Activated CD4-positive, alpha-beta memory T cell treated with anti-CD3 and anti-CD28 coated beads, Interleukin-2, amount 10 ng/mL, durations not matched to agents 7 days and 5 days (primary cell): ENCODE measurements around the gene ASRGL1. TPM values are rescaled to one million over a fixed set of nuclear protein-coding genes. Genes with fewer than 3 reads are reported as not detected.
"Not testable (repeated sequence)": the region's sequence is repeated elsewhere in the genome, so short reads cannot be mapped to it uniquely, and the experiment has no call there.

ENCODE experiments used
- CTCF ChIA-PET: fragments of 350-600 bp; sonication (Branson Sonifier 250); formaldehyde crosslinking; loops from one replicate; lab custom pipeline; 2021; ENCODE audit warnings: antibody characterized with exemption, inconsistent platforms; lab: Charles Lee
- POLR2A ChIA-PET: fragments of 350-600 bp; sonication (Branson Sonifier 250); formaldehyde crosslinking; loops from one replicate; lab custom pipeline; 2021; ENCODE audit warnings: antibody characterized with exemption; lab: Charles Lee
- DNase-seq: peaks from one replicate; pipeline ENCODE4 v3.0.0-alpha.2; 2020
- H3K27ac Mint-ChIP-seq: one replicate; pipeline ENCODE4 v1.8.0; 2021; ENCODE audit warnings: mild to moderate bottlenecking, mixed read lengths
- H3K27me3 Mint-ChIP-seq: one replicate; pipeline ENCODE4 v1.8.0; 2021; ENCODE audit warnings: mixed read lengths
- H3K36me3 Mint-ChIP-seq: one replicate; pipeline ENCODE4 v1.8.0; 2021; ENCODE audit warnings: low read depth, mixed read lengths
- H3K4me1 Mint-ChIP-seq: one replicate; pipeline ENCODE4 v1.8.0; 2021; ENCODE audit warnings: mixed read lengths
- H3K4me3 Mint-ChIP-seq: one replicate; pipeline ENCODE4 v1.8.0; 2021; ENCODE audit warnings: mild to moderate bottlenecking, mixed read lengths
- H3K9me3 Mint-ChIP-seq: one replicate; pipeline ENCODE4 v1.8.0; 2021; ENCODE audit warnings: mixed read lengths
- total RNA-seq, 2 experiments: library from RNA; stranded (reverse); gene quantifications; one replicate each; pipeline ENCODE4 v1.2.3, GENCODE V29; 2021

ASRGL1 gene
- total RNA-seq, result 1 to 10 TPM; 6.2 to 6.5 TPM

GRCh38 chr11:62337303-62338181 is at the start of gene ASRGL1:
Gene ASRGL1, plus strand, starts transcription at chr11:62337448. Its CDS starts 530 bp downstream, at chr11:62337978.
- peaks cover 56% of the 10 kb centered on the region for H3K27me3 Mint-ChIP-seq
- no peaks in the 10 kb centered on the region for H3K36me3 Mint-ChIP-seq
- peaks cover 13% of the 10 kb centered on the region for H3K4me1 Mint-ChIP-seq
- POLR2A ChIA-PET, result interaction anchor here (0.7 to 1.5 kb wide), 3 partner anchors 216 to 504 kb away, joined by 3 read pairs; partner anchors contain the start of genes C11orf98 and CSKMT
- H3K27ac Mint-ChIP-seq, result no peak within 1 kb of the TSS
- H3K4me3 Mint-ChIP-seq, result peak within 1 kb of the TSS; percentile 79
- CTCF ChIA-PET, result interaction anchor here (0.7 to 2.4 kb wide), 10 partner anchors 10 to 545 kb away, joined by 3 to 9 read pairs (median 4); partner anchors contain the start of genes FEN1 and TMEM258
- no peaks in the 10 kb centered on the region for H3K9me3 Mint-ChIP-seq
- DNase-seq, result peak; percentile 78

GRCh38 chr11:62295504-62295903 is 41.7 kb upstream of the ASRGL1 start:
- ChIA-PET POLR2A (no interaction called here), CTCF (no interaction called here)
- peak; percentile 34 for DNase-seq
- Mint-ChIP-seq H3K36me3 (no peaks in the 10 kb centered on the region), H3K4me3 (no peak overlapping the region), H3K27me3 (peaks cover 11% of the 10 kb centered on the region), H3K9me3 (no peaks in the 10 kb centered on the region), H3K27ac (no peak overlapping the region), H3K4me1 (no peaks in the 10 kb centered on the region)

- no peaks in the 10 kb centered on the region for H3K36me3 Mint-ChIP-seq
- H3K4me1 Mint-ChIP-seq, result no peaks in the 10 kb centered on the region
- ChIA-PET CTCF (no interaction called here), POLR2A (no interaction called here)
- H3K27me3 Mint-ChIP-seq, result peaks cover 20% of the 10 kb centered on the region
- H3K9me3 Mint-ChIP-seq, result no peaks in the 10 kb centered on the region
- no peak for DNase-seq
- H3K27ac Mint-ChIP-seq, result no peak within 1 kb of the TSS
- H3K4me3 Mint-ChIP-seq, result no peak within 1 kb of the TSS
Observed at GRCh38 chr11:62298975-62299374, 38.3 kb upstream of the ASRGL1 start, which contains the start of gene SCGB1D4. Gene SCGB1D4, minus strand, starts transcription at chr11:62299075. Its CDS starts 65 bp downstream, at chr11:62299010.

- Mint-ChIP-seq H3K9me3 (no peaks in the 10 kb centered on the region), H3K4me1 (peaks cover 3% of the 10 kb centered on the region), H3K4me3 (no peak overlapping the region), H3K27ac (no peak overlapping the region), H3K36me3 (no peaks in the 10 kb centered on the region), H3K27me3 (peaks cover 33% of the 10 kb centered on the region)
- ChIA-PET POLR2A (no interaction called here), CTCF (no interaction called here)
- DNase-seq, result no peak
Observed at GRCh38 chr11:62306227-62306626, 31.0 kb upstream of the ASRGL1 start.

DNA sequence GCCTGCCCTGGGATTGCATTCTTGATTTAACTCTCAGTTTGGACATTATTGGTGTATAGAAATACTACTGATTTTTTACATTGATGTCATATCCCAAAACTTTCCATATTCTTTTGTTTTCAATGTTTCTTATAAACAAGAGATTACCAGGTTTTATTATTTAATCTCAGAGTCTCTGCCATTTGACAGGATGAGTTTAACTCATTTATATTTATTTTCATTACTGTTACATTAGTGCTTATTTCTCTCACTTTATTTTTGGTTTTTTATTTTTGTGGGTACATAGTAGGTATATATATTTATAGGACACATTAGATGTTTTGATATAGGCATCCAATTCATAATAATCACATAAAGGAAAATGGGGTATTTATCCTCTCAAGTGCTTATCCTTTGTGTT is 29.3 kb upstream of the ASRGL1 start:
- POLR2A ChIA-PET, result no interaction called here
- no peak overlapping the region for H3K27ac Mint-ChIP-seq
- H3K4me1 Mint-ChIP-seq, result peaks cover 9% of the 10 kb centered on the region
- peaks cover 36% of the 10 kb centered on the region for H3K27me3 Mint-ChIP-seq
- CTCF ChIA-PET, result no interaction called here
- DNase-seq, result no peak
- H3K4me3 Mint-ChIP-seq, result no peak overlapping the region
- H3K9me3 Mint-ChIP-seq, result no peaks in the 10 kb centered on the region
- H3K36me3 Mint-ChIP-seq, result no peaks in the 10 kb centered on the region

- no peak overlapping the region for H3K27ac Mint-ChIP-seq
- ChIA-PET POLR2A (no interaction called here), CTCF (interaction anchor here (1.2 to 2.7 kb wide), 3 partner anchors 12 to 713 kb away, joined by 3 to 20 read pairs (median 7); no protein-coding TSS in a partner anchor)
- H3K4me3 Mint-ChIP-seq, result no peak overlapping the region
- no peak for DNase-seq
- no peaks in the 10 kb centered on the region for H3K36me3 Mint-ChIP-seq
- peaks cover 40% of the 10 kb centered on the region for H3K27me3 Mint-ChIP-seq
- H3K4me1 Mint-ChIP-seq, result peaks cover 9% of the 10 kb centered on the region
- H3K9me3 Mint-ChIP-seq, result no peaks in the 10 kb centered on the region
Observed at GRCh38 chr11:62309991-62310390, 27.3 kb upstream of the ASRGL1 start.

GRCh38 chr11:62315431-62315830 is 21.8 kb upstream of the ASRGL1 start:
- ChIA-PET POLR2A (no interaction called here), CTCF (no interaction called here)
- Mint-ChIP-seq H3K27ac (no peak overlapping the region), H3K4me1 (peaks cover 9% of the 10 kb centered on the region), H3K9me3 (no peaks in the 10 kb centered on the region), H3K36me3 (no peaks in the 10 kb centered on the region), H3K27me3 (peaks cover 29% of the 10 kb centered on the region), H3K4me3 (no peak overlapping the region)
- no peak for DNase-seq

DNA sequence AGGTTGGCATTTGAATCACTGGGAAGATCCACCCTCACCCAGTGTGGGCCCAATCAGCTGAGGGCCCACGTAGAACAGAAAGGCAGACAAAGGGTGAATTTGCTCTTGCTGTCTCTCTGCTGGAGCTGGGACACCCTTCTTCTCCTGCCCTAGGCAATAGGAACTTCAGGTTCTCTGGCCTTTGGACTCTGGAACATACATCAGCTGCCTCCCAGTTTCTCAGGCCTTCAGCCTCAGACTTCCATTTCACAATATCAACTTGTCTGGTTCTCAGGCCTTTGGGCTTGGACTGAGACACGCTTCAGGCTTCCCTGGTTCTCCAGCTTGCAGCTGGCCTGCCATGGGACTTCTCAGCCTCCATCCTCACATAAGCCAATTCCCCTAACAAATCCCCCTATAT is 14.7 kb upstream of the ASRGL1 start:
- Mint-ChIP-seq H3K36me3 (no peaks in the 10 kb centered on the region), H3K9me3 (no peaks in the 10 kb centered on the region), H3K27me3 (peaks cover 12% of the 10 kb centered on the region), H3K27ac (no peak overlapping the region), H3K4me3 (no peak overlapping the region), H3K4me1 (peaks cover 7% of the 10 kb centered on the region)
- no peak for DNase-seq
- POLR2A ChIA-PET, result no interaction called here
- CTCF ChIA-PET, result interaction anchor here (0.6 to 2.8 kb wide), 7 partner anchors 12 to 334 kb away, joined by 3 to 20 read pairs (median 8); partner anchors contain the start of gene ASRGL1

- peak; percentile 76 for DNase-seq
- Mint-ChIP-seq H3K27me3 (peaks cover 10% of the 10 kb centered on the region), H3K4me1 (peaks cover 11% of the 10 kb centered on the region), H3K4me3 (no peak overlapping the region), H3K36me3 (no peaks in the 10 kb centered on the region), H3K9me3 (no peaks in the 10 kb centered on the region), H3K27ac (no peak overlapping the region)
- POLR2A ChIA-PET, result no interaction called here
- CTCF ChIA-PET, result no interaction called here
Observed at GRCh38 chr11:62324731-62325556, 12.3 kb upstream of the ASRGL1 start.

DNA sequence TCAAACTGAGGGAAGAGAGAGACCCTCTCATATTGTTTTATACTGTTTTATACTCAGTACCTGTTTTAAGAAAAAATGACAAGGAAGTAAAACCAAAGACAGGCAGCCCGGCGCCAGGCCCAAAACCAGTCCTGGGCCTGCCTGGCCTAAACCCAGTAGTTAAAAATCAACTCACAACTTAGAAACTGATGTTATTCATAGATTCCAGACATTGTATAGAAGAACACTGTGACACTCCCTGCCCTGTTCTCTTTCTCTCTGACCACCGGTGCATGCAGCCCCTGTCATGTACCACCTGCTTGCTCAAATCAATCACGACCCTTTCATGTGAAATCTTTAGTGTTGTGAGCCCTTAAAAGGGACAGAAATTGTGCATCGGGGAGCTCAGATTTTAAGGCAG is 11.5 kb upstream of the ASRGL1 start:
- H3K4me3 Mint-ChIP-seq, CTCF ChIA-PET, H3K27me3 Mint-ChIP-seq, H3K36me3 Mint-ChIP-seq, H3K27ac Mint-ChIP-seq, H3K9me3 Mint-ChIP-seq, POLR2A ChIA-PET, DNase-seq: not testable (repeated sequence)
- H3K4me1 Mint-ChIP-seq, result peaks cover 11% of the 10 kb centered on the region

DNA sequence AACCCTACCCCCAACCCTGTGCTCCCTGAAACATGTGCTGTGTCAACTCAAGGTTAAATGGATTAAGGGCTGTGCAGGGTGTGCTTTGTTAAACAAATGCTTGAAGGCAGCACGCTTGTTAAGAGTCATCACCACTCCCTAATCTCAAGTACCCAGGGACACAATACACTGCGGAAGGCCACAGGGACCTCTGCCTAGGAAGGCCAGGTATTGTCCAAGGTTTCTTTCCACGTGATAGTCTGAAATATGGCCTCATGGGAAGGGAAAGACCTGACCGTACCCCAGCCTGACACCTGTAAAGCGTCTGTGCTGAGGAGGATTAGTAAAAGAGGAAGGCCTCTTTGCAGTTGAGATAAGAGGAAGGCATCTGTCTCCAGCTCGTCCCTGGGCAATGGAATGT is 10.5 kb upstream of the ASRGL1 start:
- H3K4me1 Mint-ChIP-seq, result peaks cover 11% of the 10 kb centered on the region

DNA sequence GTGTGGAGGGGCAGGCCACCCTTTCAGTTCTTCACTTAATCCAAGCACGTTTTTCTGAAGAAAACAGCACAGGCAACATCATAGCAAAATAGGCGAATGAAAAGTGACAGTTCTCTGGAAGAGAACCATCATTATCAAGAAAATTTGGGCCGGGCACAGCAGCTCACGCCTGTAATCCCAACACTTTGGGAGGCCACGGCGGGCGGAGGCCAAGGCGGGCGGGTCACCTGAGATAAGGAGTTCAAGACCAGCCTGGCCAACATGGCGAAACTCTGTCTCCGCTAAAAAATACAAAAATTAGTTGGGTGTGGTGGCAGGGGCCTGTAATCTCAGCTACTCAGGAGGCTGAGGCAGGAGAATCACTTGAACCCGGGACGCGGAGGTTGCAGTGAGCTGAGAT is 9.7 kb upstream of the ASRGL1 start:
- H3K9me3 Mint-ChIP-seq, H3K27ac Mint-ChIP-seq, POLR2A ChIA-PET, H3K36me3 Mint-ChIP-seq, H3K4me3 Mint-ChIP-seq, DNase-seq: not testable (repeated sequence)
- CTCF ChIA-PET, result interaction anchor here (1.2 to 2.2 kb wide), 3 partner anchors 11 to 245 kb away, joined by 3 to 6 read pairs (median 3); no protein-coding TSS in a partner anchor
- H3K27me3 Mint-ChIP-seq, result peaks cover 22% of the 10 kb centered on the region
- H3K4me1 Mint-ChIP-seq, result peaks cover 11% of the 10 kb centered on the region

More for the DNA sequence above, 10.5 kb upstream of the ASRGL1 start:
- H3K4me3 Mint-ChIP-seq, H3K9me3 Mint-ChIP-seq, POLR2A ChIA-PET, H3K27ac Mint-ChIP-seq, H3K36me3 Mint-ChIP-seq, DNase-seq: not testable (repeated sequence)
- CTCF ChIA-PET, result interaction anchor here (1.2 to 2.2 kb wide), 2 partner anchors 12 to 244 kb away, joined by 3 to 6 read pairs; no protein-coding TSS in a partner anchor
- H3K27me3 Mint-ChIP-seq, result peaks cover 15% of the 10 kb centered on the region

DNA sequence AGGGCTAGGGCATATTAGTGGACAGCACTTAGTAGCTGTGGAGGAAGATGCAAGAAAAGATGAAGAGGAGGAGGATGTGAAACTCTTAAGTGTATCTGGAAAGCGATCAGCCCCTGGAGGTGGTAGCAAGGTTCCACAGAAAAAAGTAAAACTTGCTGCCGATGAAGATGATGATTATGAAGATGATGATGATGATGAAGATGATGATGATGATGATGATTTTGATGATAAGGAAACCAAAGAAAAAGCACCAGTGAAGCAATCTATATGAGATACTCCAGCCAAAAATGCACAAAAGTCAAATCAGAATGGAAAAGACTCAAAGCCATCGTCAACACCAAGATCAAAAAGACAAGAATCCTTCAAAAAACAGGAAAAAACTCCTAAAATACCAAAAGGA is 6.0 kb upstream of the ASRGL1 start:
- DNase-seq, POLR2A ChIA-PET, H3K9me3 Mint-ChIP-seq, H3K27ac Mint-ChIP-seq, H3K4me1 Mint-ChIP-seq, H3K4me3 Mint-ChIP-seq, CTCF ChIA-PET, H3K36me3 Mint-ChIP-seq: not testable (repeated sequence)
- peaks cover 52% of the 10 kb centered on the region for H3K27me3 Mint-ChIP-seq
